Activated naive CD4-positive, alpha-beta T cell treated with anti-CD3 and anti-CD28 coated beads, Interleukin-2, amount 10 ng/mL, durations not matched to agents 7 days and 5 days (primary cell): ENCODE measurements around the gene ATP1B2.

Experiments used
- CTCF ChIA-PET: fragments of 350-600 bp; sonication (Branson Sonifier 250); formaldehyde crosslinking; loops from one replicate; lab custom pipeline; 2021; ENCODE audit warnings: antibody characterized with exemption; lab: Charles Lee
- DNase-seq: peaks from one replicate; pipeline ENCODE4 v3.0.0-alpha.2; 2020
- H3K27ac Mint-ChIP-seq: one replicate; pipeline ENCODE4 v1.8.0; 2021; ENCODE audit warnings: mild to moderate bottlenecking, moderate library complexity, mixed read lengths
- H3K27me3 Mint-ChIP-seq: one replicate; pipeline ENCODE4 v1.8.0; 2021; ENCODE audit warnings: mild to moderate bottlenecking, mixed read lengths
- H3K36me3 Mint-ChIP-seq: one replicate; pipeline ENCODE4 v1.8.0; 2021; ENCODE audit warnings: mixed read lengths
- H3K4me1 Mint-ChIP-seq: one replicate; pipeline ENCODE4 v1.8.0; 2021; ENCODE audit warnings: mixed read lengths
- H3K4me3 Mint-ChIP-seq: one replicate; pipeline ENCODE4 v1.8.0; 2021; ENCODE audit warnings: mild to moderate bottlenecking, moderate library complexity, mixed read lengths
- H3K9me3 Mint-ChIP-seq: one replicate; pipeline ENCODE4 v1.8.0; 2021; ENCODE audit warnings: mixed read lengths

ATP1B2 gene

DNA sequence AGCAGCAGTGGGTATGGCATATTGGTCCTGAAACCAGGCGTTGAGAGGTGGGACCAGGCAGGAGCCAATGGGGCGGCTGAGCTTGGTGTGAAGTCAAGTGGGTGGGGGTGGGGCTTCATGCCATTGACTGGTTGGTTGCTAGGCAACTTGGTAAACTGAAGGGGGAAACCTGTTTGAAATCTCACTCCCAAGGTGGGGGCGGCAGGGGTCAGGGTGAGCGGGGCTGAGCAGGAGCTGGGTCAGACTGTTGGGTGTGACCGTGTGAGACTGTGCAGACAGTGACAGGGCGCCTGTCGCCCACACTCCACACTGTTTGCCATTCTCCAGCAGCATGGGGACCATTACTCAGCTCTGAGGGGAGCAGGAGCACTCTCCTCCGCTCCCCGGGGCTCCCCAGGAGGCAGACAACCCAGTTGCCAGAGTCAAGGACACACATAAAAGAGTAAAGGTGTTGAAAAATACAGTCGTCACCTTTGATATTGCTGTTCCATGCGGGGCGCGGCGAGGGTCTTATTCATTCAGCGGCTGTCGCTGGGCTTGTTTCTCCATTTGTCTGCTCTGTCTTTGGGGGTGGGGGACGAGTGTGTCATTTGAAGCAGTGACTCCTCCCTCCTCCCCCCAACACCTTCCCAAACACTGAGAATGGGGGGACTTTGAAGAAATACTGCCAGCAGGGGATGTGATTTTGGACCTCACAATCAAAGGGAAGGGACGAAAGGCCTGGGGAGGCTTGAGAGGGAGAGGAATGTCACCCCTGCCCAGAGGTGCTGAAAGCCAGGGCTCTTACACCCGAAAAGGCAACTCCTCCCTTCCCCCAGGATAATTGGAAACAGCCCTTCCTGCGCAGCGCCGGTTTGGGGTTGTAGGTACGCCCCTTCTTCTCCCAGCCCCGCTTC lies 53.1 kb downstream of the ATP1B2 start:
- H3K36me3 Mint-ChIP-seq: peaks cover 13% of the 10 kb centered on the region
- peaks cover 11% of the 10 kb centered on the region for H3K4me1 Mint-ChIP-seq
- no peak overlapping the region for H3K4me3 Mint-ChIP-seq
- no peaks in the 10 kb centered on the region for H3K9me3 Mint-ChIP-seq
- DNase-seq: no peak
- CTCF ChIA-PET: interaction anchor here (1.0 kb wide), 1 partner anchor 40 kb away, joined by 3 read pairs; no protein-coding TSS in a partner anchor
- H3K27me3 Mint-ChIP-seq: peaks cover 62% of the 10 kb centered on the region
- no peak overlapping the region for H3K27ac Mint-ChIP-seq

DNA sequence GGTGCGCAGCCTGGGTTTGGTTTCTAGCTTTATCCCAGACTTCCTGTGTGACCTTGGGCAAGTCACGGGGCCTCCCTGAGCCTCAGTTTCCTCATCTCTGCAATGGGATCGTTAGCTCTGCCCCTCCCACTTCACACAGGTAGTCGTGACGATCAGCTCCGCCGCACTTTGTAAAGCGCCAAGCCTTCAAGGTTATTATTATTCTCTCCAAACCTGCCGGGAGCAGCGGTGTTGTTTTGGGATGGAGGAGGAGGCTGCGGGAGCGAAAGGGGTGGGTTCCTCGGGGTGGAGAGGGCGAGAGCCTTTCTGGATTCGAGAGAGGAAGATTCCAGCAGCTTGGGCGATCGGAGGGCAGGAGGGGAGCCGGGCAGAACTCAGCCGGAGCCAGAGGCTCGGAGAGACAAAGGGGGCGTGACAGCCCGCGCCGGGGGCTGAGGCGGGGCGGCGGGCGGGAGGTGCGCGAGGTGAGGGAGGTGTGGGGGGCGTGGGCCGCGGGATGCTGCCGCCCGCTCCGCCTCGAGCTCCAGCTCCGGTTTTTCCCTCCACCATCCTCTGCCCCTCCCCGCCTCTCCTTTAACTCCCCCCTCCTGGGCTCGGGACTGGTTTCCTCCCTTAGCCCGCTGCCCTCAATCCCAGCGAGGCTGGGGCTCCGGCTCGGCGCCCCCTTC lies 54.0 kb downstream of the ATP1B2 start, which contains the start of gene EFNB3:
EFNB3 (plus strand) TSS at position 602 of the 668 bp plus-strand sequence. CDS start 397 bp downstream, outside the sequence.
- CTCF ChIA-PET: interaction anchor here (1.0 kb wide), 1 partner anchor 39 kb away, joined by 3 read pairs; no protein-coding TSS in a partner anchor
- no peaks in the 10 kb centered on the region for H3K9me3 Mint-ChIP-seq
- H3K36me3 Mint-ChIP-seq: peaks cover 13% of the 10 kb centered on the region
- DNase-seq: peak; percentile 29
- peaks cover 11% of the 10 kb centered on the region for H3K4me1 Mint-ChIP-seq
- H3K4me3 Mint-ChIP-seq: no peak within 1 kb of the TSS
- H3K27ac Mint-ChIP-seq: no peak within 1 kb of the TSS
- peaks cover 69% of the 10 kb centered on the region for H3K27me3 Mint-ChIP-seq

DNA sequence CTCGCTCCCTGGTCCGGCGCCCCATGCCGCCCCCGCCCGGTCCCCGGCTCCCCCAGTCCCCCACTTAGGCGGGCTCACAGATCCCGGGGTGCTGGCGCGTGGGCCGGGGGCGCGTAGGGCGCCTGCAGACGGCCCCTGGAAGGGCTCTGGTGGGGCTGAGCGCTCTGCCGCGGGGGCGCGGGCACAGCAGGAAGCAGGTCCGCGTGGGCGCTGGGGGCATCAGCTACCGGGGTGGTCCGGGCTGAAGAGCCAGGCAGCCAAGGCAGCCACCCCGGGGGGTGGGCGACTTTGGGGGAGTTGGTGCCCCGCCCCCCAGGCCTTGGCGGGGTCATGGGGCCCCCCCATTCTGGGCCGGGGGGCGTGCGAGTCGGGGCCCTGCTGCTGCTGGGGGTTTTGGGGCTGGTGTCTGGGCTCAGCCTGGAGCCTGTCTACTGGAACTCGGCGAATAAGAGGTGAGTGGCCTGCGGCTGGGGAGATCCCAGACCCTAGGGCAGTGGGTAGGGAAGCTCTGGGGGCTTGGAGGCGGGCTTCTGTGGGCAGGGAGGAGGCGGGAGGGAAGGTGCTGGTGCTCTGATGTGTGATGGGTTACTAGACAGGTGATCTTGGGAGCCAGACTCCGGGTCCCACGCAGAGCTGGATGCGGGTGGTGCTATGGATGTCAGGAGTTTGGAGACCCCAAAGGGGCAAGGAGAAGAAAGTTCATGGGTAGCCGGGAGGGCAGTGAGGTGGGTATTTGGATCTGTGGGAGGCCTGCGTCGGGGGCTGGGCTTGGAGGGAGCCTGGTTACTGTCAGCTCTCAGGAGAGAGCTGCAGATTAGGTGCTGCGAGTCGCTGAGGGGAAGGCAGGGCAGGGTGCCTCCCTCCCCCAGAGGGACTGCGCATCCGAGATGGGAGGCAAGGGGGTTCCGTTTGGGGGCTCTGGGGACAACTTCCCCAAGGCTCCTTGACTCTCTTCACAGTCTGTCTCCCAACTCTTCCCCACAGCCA lies 54.8 kb downstream of the ATP1B2 start:
- peaks cover 77% of the 10 kb centered on the region for H3K27me3 Mint-ChIP-seq
- no peaks in the 10 kb centered on the region for H3K9me3 Mint-ChIP-seq

DNA sequence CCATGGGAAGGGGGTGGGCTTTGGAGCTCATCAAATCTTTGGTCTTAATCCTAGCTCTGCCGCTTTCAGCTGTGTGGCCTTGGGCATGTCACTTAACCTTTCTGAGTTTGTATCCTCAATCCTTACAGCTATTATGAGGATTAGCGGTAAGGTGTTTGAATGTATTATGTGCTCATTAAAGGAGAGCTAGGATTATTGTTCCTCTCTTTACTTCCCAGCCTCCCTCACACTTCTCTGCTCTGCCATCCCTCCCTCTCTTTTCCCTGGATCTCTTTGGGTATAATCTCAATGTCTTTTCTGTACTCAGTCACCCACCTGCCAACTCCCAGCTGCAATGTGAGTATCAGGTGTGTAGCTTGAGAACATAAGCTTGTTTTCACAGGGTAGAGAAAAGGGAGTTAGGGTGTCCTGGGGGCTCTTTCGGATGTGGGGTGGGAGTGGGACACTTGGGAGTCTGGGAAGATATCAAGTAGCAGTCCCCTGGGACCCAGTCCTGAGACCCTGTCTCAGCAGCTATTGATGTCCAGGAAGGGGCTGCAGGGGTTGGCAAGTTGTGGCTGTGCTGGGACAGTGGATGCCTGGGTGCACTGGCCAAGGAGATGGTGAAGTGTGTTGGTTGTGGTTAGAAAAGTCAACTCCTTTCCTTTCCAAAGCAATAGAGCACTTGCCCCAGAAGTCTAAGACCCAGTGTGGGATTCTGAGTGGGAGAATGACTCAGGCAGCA lies 56.1 kb downstream of the ATP1B2 start:
- Mint-ChIP-seq H3K36me3 (peaks cover 8% of the 10 kb centered on the region), H3K4me3 (no peak overlapping the region), H3K9me3 (no peaks in the 10 kb centered on the region), H3K27me3 (peaks cover 87% of the 10 kb centered on the region), H3K4me1 (peaks cover 25% of the 10 kb centered on the region), H3K27ac (no peak overlapping the region)
- DNase-seq: no peak
- CTCF ChIA-PET: interaction anchor here (1.4 kb wide), 1 partner anchor 9 kb away, joined by 7 read pairs; no protein-coding TSS in a partner anchor

More for the DNA sequence above, 54.8 kb downstream of the ATP1B2 start:
- Mint-ChIP-seq H3K27ac (no peak overlapping the region), H3K4me1 (peaks cover 18% of the 10 kb centered on the region), H3K4me3 (no peak overlapping the region), H3K36me3 (peaks cover 13% of the 10 kb centered on the region)
- no peak for DNase-seq
- CTCF ChIA-PET: no interaction called here
